HG03378 (cell line): ENCODE results near the gene GPR25.

ENCODE experiments used
- ATAC-seq: cut with Tn5 transposase; IDR thresholded peaks from one replicate; pipeline ENCODE4 v1.9.1; 2021; ENCODE audit warnings: mild to moderate bottlenecking, moderate library complexity; ENCODE audit not compliant: unreplicated experiment

GPR25 gene

DNA sequence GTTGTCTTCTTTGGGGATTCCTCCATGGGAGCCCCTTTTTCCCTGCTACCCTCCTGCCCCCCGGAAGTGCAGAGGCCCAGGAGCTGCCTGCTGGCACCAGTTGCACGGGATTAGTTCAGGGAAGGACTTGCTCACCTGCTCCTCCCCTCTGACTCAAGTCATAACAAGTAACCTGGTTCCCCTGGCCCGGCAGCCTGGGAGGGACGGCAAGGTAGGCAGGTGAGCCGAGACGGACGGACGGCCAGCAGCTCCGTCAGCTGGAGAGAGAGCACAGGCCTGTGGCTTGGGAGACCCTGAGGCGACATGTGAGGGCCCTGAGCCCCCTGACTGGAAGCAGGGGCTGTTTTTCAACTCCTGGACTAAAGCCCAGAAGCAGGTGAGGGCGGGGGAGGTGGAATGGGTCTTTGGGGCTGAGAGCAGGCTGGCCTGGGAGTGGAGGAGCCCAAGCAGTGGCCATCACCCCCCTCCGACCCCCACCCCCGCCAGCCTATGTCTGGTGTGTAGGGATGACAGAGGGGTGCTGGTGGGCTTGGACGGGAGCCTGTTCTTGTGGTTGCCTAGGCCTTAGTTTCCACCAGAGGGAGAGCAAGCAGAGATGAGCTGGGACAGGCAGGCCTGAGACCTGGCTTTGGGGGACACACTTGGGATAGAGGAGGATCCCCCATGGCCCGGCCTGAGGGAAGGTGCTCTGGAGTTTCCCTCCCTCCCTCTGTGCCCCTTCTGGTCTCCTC lies 22.1 kb downstream of the GPR25 start, which contains the start of gene INAVA:
INAVA (plus strand) TSS at position 189 of the 731 bp plus-strand sequence. CDS start 3,501 bp downstream, outside the sequence.
- no peak for ATAC-seq

GRCh38 chr1:200895443-200895789 lies 22.6 kb downstream of the GPR25 start:
- no peak for ATAC-seq

DNA sequence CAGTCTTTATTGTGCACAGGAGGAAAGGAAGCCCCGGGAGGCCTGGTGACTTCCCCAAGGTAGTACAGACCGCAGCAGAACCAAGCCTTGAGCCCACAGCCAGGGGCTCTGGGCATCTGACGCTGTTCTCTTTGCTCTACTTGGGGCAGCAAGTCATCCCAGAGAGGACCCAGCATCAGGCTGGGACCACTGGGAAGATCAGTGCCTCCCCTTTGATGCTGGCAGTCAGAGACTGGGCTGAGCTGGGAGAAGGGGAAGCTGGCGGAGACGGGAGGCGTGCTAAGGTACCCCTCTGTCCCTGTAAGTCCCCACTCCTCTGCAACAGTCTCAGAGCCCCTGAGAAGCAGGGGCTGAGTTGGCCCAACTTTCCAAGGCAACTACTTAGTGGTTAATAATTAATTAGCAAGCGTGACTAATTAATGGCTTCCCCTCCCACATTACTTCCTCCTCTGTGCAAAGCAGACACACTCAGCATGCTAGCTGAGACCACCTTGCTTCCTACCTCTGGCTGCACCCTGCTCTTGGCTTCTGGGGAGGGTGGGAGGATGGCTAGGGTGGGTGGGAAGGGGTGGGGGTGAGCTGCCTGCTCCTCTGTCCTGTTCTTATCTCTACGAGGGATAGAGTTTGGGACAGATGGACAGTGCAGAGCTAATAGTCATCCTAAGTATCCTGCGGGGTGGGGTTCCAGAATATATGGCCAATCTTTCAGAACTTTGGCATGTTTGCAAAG lies 23.2 kb downstream of the GPR25 start:
- ATAC-seq = peak; percentile 61

DNA sequence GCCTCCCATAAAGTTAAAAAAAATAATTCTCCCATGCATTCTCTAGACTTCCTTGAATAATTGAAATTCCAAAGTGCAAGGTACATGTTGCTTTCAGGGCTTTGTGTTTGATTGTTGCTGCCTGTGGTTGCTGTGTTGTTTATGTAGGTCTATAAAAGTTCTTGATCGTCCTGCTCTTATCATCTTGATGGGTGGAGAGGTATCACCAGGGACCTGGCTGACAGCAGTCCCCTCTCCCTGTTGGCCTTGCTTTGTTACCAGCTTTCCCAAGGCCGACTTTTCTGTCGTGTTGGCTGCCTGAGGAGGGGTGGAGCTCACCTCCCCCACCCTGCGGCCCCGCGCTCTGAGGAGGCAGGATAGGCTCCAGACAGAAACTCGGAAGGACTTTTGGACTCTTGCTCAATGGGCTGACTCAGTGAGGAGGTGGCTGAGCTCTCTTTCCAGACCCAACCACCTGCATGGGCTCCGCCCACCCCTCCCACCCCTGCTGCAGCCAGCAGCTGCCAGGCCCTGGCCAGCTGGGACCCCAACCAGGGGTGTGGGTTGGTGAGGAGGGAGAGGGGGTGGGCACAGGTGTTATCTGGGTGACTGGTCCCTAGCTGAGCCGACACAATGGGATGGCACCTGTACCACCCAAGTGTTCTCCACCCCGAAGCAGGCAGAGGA lies 23.9 kb downstream of the GPR25 start:
- ATAC-seq = no peak

- no peak for ATAC-seq
Observed at GRCh38 chr1:200897259-200897658, 24.5 kb downstream of the GPR25 start.

- ATAC-seq = no peak
Observed at GRCh38 chr1:200899015-200899386, 26.2 kb downstream of the GPR25 start.

GRCh38 chr1:200899451-200899915 lies 26.7 kb downstream of the GPR25 start:
- no peak for ATAC-seq

DNA sequence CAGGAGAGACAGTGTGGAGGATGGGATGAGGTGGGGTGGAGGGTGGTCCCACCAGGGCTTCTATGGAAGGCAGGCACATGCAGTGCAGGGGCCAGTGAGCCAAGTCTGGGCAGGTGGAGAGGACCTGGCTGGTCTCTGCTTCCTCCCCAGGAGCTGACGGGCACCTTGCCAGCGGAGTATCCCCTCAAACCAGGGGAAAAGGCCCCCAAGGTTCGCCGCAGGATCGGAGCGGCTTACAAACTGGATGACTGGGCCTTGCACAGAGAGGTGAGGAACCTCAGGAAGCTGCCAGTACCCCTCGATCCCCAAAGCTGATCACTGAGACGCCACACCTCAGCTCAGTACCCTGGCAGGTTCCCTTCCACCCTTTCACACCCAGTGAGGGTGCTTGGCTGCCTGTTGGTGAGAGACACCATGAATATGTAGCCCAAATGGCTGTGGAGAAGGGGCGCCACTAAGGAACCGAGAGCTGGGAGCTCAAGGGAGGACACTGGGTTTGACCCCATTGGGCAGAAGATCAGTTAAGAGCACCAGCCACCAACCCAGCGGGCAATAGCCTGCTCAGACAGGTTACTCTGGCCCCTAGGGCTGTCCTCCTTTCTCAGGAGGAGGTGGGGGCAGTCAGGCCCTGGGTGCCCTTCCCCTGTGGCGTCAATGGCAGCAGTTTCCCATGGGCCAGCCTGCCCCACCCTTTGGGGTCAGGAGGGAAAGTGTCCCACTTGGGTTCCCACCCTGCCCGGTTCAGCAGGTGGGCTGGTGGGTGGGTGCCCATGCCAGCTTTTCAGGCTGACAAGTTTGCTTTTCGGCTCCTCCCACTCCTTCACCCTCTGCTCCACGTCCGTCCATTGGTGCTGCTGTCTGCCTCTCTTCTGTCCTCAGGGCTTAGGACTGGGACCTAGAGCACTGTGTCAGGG lies 27.4 kb downstream of the GPR25 start:
- ATAC-seq = no peak

- no peak for ATAC-seq
Observed at GRCh38 chr1:200900877-200901276, 28.1 kb downstream of the GPR25 start.

DNA sequence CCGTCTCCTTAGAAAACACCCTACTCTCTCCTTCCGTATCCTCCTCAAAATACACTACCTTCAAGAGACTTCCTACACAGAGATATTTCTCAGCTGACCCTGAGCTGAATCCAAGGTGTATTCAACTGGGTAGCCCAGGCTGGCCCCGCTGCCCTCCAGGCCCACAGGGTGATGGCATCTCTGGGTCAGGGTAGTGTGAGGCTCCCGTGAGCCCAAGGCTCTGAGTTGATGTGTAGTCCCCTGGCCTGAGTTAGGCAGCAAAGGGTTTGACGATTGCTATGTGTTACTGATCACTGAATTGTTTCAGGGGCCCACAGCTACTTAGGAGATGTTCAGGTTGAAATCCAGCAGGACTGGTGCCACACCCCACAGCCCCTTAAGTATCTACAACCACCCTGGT lies 28.6 kb downstream of the GPR25 start:
- no peak for ATAC-seq

DNA sequence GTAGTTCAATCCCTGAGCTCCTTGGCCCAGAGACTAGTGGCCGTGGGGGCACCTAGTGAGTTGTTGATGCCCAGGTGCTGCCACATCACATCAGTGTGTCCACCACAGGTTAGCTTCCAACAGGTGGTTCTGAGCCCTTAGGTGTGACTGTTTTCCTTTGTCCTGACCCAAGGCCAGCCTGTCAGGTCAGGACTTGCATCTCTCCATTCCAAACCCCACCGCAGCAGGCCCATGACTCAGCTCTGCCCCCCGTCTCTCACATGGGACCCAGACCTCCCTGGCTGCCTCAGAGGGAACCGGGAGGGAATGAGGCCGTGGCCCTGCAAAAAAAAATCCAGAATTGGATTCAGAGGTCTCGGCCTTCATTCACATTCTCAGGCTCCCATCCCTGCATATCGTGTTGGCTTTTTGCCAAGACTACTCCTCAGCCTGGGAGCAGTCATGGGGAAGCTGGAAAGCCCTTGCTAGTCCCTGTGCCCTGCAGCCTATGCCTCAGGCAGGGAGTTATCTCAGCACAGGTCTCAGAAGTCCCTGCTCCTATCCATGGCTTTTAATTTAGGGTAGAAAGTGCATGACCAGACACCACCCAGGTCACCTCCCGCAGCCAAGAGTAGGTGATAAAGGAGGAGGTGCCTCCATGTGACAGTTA lies 29.1 kb downstream of the GPR25 start:
- no peak for ATAC-seq

DNA sequence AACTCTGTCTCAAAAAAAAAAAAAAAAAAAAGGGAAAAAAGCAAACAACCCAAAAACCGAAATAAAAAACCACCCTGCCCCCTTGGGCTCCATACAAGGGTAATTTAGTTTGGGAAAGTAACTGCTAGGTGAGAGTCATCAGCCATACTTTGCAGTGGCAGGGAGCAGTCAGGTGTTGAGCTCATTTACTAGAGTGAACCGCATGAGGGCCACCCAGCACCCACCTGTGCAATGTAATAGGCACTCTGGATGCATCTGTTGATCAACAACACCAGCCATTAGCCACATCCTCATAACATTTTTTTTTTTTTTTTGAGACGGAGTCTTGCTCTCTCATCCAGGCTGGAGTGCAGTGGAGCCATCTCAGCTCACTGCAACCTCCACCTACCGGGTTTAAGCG lies 31.0 kb downstream of the GPR25 start:
- ATAC-seq = no peak

GRCh38 chr1:200904772-200905171 lies 32.0 kb downstream of the GPR25 start:
- ATAC-seq = no peak

GRCh38 chr1:200905411-200906052 lies 32.8 kb downstream of the GPR25 start:
- peak; percentile 52 for ATAC-seq

DNA sequence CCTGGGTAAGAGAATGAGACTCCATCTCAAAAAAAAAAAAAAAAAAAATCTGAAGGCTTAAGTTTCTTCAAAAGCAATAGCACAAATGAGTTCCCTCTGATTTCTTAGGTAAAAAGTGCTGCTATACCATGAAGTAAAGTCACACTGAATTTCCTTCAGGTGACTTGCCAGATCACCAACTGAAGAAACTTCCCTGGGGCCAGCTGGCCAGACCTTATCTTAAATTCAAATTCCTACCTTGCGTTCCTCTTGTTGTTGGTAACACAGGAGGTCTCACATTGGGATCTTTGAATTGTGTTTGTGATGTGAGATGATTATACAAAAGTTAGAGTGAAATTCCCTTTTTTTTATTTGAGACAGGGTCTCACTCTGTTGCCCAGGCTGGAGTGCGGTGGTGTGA lies 33.7 kb downstream of the GPR25 start:
- no peak for ATAC-seq

- ATAC-seq = peak; percentile 56
Observed at GRCh38 chr1:200907611-200908097, 34.9 kb downstream of the GPR25 start.

DNA sequence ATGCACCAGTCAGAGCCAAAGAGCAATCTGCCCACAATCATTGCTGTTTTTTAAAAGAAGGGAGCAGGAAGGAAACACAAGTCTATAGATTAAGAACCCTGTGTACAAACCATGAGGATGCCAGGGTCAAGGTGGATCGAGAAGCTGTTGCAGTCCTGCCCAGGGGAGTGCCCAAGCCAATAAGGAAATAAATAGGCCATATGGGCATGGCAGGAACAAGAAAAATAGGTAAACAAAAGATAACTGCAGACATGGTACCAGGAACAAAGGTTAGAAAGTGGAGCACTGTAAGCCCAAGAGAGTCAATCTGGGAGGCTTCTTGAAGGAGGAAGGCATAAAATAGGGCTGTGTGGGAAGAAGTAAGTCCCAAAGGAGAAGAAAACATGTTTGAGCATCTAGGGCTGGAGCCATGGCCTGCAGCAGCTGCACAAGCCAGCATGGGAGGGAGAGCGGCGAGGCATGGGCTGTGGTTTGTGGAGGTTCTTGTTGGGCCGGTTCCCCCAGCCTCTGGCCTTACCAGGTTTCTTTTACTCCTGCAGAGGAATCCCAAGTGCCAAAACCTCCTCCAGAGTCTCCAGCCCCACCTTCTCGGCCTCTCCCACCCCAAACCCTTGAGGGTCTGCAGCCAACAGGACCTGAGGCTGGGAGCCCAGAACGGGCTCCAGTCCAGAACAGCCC lies 35.5 kb downstream of the GPR25 start:
- no peak for ATAC-seq

DNA sequence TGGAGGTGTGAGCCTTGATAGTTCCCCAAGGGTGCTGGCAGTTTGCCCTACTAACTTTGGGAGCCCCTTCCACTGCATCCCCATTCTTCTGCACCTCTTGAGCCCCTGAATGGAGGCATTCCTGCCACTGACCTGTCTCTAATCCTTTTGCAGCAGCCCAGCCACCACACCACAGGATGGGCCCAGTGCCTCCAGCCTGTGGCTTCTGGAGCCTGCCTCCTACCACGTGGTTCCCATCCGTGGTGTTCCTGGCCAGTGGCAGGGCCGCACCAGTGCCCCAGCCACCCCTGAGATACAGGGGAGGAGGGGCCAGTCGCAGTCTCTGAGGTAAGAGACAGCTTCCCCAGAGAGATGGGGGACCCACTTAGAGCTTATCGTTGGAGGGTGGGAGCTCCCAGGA lies 36.3 kb downstream of the GPR25 start:
- no peak for ATAC-seq

- ATAC-seq = peak; percentile 61
Observed at GRCh38 chr1:200909757-200910239, 37.0 kb downstream of the GPR25 start.
